ENCODE results near the gene ARHGEF37.

Gene ARHGEF37

DNA sequence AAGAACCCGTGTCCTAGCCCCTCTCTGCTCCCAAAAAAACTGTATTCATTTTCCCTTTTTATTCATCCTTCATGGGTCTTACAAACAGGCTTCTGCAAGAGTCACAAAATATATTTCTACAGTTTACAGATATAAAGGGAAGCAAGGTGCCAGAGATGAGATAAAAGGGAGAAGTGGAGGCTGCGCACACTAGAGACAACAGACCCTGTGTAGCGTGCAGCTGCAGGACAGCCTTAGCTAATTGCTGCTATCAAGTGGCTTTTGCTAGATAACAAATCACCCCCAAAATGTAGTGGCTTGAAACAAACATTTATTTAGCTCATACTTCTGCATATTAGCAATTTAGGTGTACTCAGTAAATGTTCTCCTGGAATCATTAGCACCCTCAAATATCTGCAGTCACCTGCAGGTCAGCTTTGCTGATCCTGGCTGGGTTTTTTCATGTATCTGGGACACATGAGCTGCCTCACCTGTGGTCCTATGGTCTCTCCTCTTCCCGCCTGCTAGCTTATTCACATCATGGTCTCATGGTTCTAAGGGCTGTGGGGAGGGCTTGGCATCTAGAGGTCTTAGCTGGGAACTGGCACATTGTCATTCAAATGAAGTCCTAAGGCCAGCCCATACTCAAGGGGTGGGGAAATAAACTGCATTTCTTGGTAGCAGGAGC, 29.4 kb downstream of the ARHGEF37 start:
- Histone ChIP-seq H3K9me3 (ENCODE audit: control insufficient read depth in 1 of 2, low read length in 2 of 2) (peaks cover 0 to 4% of the 10 kb centered on the region in 2 donors), H3K4me1 (ENCODE audit: control insufficient read depth in 1 of 2, insufficient read depth in 2 of 2, low read length in 2 of 2) (peaks cover 31 to 40% of the 10 kb centered on the region in 2 donors), H3K27me3 (ENCODE audit: control insufficient read depth in 1 of 2, insufficient read depth in 2 of 2, low read length in 2 of 2) (no peaks in the 10 kb centered on the region), H3K27ac (ENCODE audit: low read depth, low read length) (no peak overlapping the region), H3K4me3 (ENCODE audit: low read depth in 1 of 2, low read length in 2 of 2) (peak overlapping the region in 1 of 2 donors; percentile 42), H3K36me3 (ENCODE audit: control insufficient read depth in 1 of 2, insufficient read depth in 2 of 2, low read length in 2 of 2) (peaks cover 16 to 17% of the 10 kb centered on the region in 2 donors), H3K9ac (ENCODE audit: low read depth in 1 of 2, low read length in 2 of 2) (peak overlapping the region in 1 of 2 donors; percentile 45)

DNA sequence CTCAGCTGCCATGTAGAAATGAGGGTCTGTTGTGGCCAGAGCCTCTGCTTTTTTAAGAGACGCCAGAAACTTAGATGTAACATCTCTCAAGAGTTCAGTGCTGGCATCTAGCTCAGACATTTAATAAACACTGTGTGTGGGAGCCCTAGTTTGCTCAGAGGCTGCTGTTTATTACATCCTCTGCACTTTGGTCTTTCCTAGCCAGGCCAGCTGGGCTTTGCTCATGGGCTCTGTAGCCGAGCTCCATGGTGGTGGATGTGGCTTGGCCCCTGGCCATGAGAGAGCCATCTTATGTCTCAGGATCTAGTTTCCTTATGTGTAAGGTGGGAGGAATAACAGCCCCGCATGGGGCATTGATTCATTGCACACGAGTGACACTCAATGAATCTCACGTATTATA, 30.0 kb downstream of the ARHGEF37 start:
- no peak overlapping the region for H3K27ac ChIP-seq (ENCODE audit: low read depth, low read length)
- peak overlapping the region in 1 of 2 donors; percentile 45 for H3K9ac ChIP-seq (ENCODE audit: low read depth in 1 of 2, low read length in 2 of 2)
- peaks cover 16 to 17% of the 10 kb centered on the region in 2 donors for H3K36me3 ChIP-seq (ENCODE audit: control insufficient read depth in 1 of 2, insufficient read depth in 2 of 2, low read length in 2 of 2)
- H3K4me3 ChIP-seq (ENCODE audit: low read depth in 1 of 2, low read length in 2 of 2), result peak overlapping the region in 1 of 2 donors; percentile 42
- H3K27me3 ChIP-seq (ENCODE audit: control insufficient read depth in 1 of 2, insufficient read depth in 2 of 2, low read length in 2 of 2), result no peaks in the 10 kb centered on the region
- peaks cover 0 to 4% of the 10 kb centered on the region in 2 donors for H3K9me3 ChIP-seq (ENCODE audit: control insufficient read depth in 1 of 2, low read length in 2 of 2)
- H3K4me1 ChIP-seq (ENCODE audit: control insufficient read depth in 1 of 2, insufficient read depth in 2 of 2, low read length in 2 of 2), result peaks cover 25 to 34% of the 10 kb centered on the region in 2 donors

- Histone ChIP-seq H3K9ac (ENCODE audit: low read depth in 1 of 2, low read length in 2 of 2) (no peak overlapping the region), H3K27ac (ENCODE audit: low read depth, low read length) (no peak overlapping the region), H3K4me1 (ENCODE audit: control insufficient read depth in 1 of 2, insufficient read depth in 2 of 2, low read length in 2 of 2) (peaks cover 30% of the 10 kb centered on the region in 2 donors), H3K9me3 (ENCODE audit: control insufficient read depth in 1 of 2, low read length in 2 of 2) (peaks cover 0 to 4% of the 10 kb centered on the region in 2 donors), H3K4me3 (ENCODE audit: low read depth in 1 of 2, low read length in 2 of 2) (no peak overlapping the region), H3K27me3 (ENCODE audit: control insufficient read depth in 1 of 2, insufficient read depth in 2 of 2, low read length in 2 of 2) (no peaks in the 10 kb centered on the region), H3K36me3 (ENCODE audit: control insufficient read depth in 1 of 2, insufficient read depth in 2 of 2, low read length in 2 of 2) (peaks cover 21 to 33% of the 10 kb centered on the region in 2 donors)
Measured at GRCh38 chr5:149614034-149614907, 33.0 kb downstream of the ARHGEF37 start.

- H3K36me3 ChIP-seq (ENCODE audit: control insufficient read depth in 1 of 2, insufficient read depth in 2 of 2, low read length in 2 of 2), result peaks cover 13 to 29% of the 10 kb centered on the region in 2 donors
- no peak overlapping the region for H3K4me3 ChIP-seq (ENCODE audit: low read depth in 1 of 2, low read length in 2 of 2)
- H3K27me3 ChIP-seq (ENCODE audit: control insufficient read depth in 1 of 2, insufficient read depth in 2 of 2, low read length in 2 of 2), result no peaks in the 10 kb centered on the region
- H3K9me3 ChIP-seq (ENCODE audit: control insufficient read depth in 1 of 2, low read length in 2 of 2), result no peaks in the 10 kb centered on the region
- H3K9ac ChIP-seq (ENCODE audit: low read depth in 1 of 2, low read length in 2 of 2), result no peak overlapping the region
- peaks cover 24 to 26% of the 10 kb centered on the region in 2 donors for H3K4me1 ChIP-seq (ENCODE audit: control insufficient read depth in 1 of 2, insufficient read depth in 2 of 2, low read length in 2 of 2)
- H3K27ac ChIP-seq (ENCODE audit: low read depth, low read length), result no peak overlapping the region
Measured at GRCh38 chr5:149615976-149616375, 34.7 kb downstream of the ARHGEF37 start.

- no peaks in the 10 kb centered on the region for H3K27me3 ChIP-seq (ENCODE audit: control insufficient read depth in 1 of 2, insufficient read depth in 2 of 2, low read length in 2 of 2)
- no peak overlapping the region for H3K9ac ChIP-seq (ENCODE audit: low read depth in 1 of 2, low read length in 2 of 2)
- no peak overlapping the region for H3K4me3 ChIP-seq (ENCODE audit: low read depth in 1 of 2, low read length in 2 of 2)
- no peaks in the 10 kb centered on the region for H3K9me3 ChIP-seq (ENCODE audit: control insufficient read depth in 1 of 2, low read length in 2 of 2)
- H3K4me1 ChIP-seq (ENCODE audit: control insufficient read depth in 1 of 2, insufficient read depth in 2 of 2, low read length in 2 of 2), result peaks cover 17 to 21% of the 10 kb centered on the region in 2 donors
- H3K36me3 ChIP-seq (ENCODE audit: control insufficient read depth in 1 of 2, insufficient read depth in 2 of 2, low read length in 2 of 2), result peaks cover 18 to 34% of the 10 kb centered on the region in 2 donors
- no peak overlapping the region for H3K27ac ChIP-seq (ENCODE audit: low read depth, low read length)
Measured at GRCh38 chr5:149616727-149617285, 35.5 kb downstream of the ARHGEF37 start.

DNA sequence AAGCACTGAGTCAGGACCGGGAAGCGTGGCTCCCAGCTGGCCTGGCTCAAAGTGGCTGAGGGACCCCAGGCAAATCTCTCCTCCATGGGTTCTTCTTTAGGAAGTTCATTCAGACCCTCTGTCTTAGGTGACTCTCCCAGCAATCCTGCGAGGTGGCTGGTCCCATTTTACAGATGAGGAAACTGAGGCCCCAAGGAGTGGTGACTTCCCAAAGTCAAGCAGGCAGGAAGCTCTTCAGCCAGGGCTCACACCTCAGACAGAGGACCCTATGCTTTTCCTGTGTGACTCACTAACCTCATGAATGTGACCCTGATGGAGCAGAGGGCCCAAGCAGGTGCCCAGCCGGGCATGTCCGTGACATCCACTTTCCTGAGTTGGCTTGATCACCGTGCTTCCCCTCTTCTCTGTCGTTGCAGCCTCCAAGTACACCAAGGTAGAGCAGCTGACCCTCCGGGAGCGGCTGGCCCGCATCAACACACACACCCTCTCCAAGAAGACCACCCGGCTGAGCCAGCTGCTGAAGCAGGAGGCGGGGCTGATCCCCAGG, 36.5 kb downstream of the ARHGEF37 start:
- Histone ChIP-seq H3K27me3 (ENCODE audit: control insufficient read depth in 1 of 2, insufficient read depth in 2 of 2, low read length in 2 of 2) (no peaks in the 10 kb centered on the region), H3K9me3 (ENCODE audit: control insufficient read depth in 1 of 2, low read length in 2 of 2) (no peaks in the 10 kb centered on the region), H3K9ac (ENCODE audit: low read depth in 1 of 2, low read length in 2 of 2) (no peak overlapping the region), H3K4me3 (ENCODE audit: low read depth in 1 of 2, low read length in 2 of 2) (no peak overlapping the region), H3K36me3 (ENCODE audit: control insufficient read depth in 1 of 2, insufficient read depth in 2 of 2, low read length in 2 of 2) (peaks cover 18 to 39% of the 10 kb centered on the region in 2 donors), H3K27ac (ENCODE audit: low read depth, low read length) (no peak overlapping the region), H3K4me1 (ENCODE audit: control insufficient read depth in 1 of 2, insufficient read depth in 2 of 2, low read length in 2 of 2) (peaks cover 10 to 23% of the 10 kb centered on the region in 2 donors)

DNA sequence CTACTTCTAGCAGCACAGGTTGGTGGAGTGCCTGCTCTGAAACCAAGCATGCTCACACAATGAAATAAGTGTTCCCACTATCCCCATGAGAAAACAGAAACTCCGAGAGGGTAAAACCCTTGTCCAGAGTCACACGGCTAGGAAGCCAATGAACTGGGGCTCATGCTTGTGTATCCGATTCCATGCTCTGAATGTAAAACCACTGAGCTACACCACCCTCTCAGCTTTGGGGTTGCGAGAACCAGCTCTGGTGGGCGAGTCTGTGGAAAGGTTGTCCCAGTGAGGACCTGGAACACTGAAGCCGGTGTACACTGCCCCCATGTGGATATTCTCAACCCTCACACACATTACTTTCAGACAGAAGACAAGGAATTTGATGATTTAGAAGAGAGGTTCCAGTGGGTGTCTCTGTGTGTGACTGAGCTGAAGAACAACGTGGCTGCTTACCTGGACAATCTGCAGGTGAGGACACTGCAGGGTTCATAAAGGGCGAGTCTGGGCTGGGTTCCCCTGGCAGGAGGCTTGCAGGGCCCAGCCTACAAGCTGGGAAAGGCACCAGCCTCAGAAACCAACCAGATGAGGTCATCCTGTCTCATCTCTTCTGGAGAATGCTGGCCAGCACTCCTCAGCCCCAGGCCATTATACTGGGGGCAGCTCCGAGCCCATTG, 37.4 kb downstream of the ARHGEF37 start:
- Histone ChIP-seq H3K27ac (ENCODE audit: low read depth, low read length) (no peak overlapping the region), H3K27me3 (ENCODE audit: control insufficient read depth in 1 of 2, insufficient read depth in 2 of 2, low read length in 2 of 2) (no peaks in the 10 kb centered on the region), H3K4me3 (ENCODE audit: low read depth in 1 of 2, low read length in 2 of 2) (no peak overlapping the region), H3K9me3 (ENCODE audit: control insufficient read depth in 1 of 2, low read length in 2 of 2) (no peaks in the 10 kb centered on the region), H3K9ac (ENCODE audit: low read depth in 1 of 2, low read length in 2 of 2) (no peak overlapping the region), H3K36me3 (ENCODE audit: control insufficient read depth in 1 of 2, insufficient read depth in 2 of 2, low read length in 2 of 2) (peaks cover 18 to 46% of the 10 kb centered on the region in 2 donors), H3K4me1 (ENCODE audit: control insufficient read depth in 1 of 2, insufficient read depth in 2 of 2, low read length in 2 of 2) (peaks cover 8 to 24% of the 10 kb centered on the region in 2 donors)

- no peaks in the 10 kb centered on the region for H3K9me3 ChIP-seq (ENCODE audit: control insufficient read depth in 1 of 2, low read length in 2 of 2)
- H3K4me3 ChIP-seq (ENCODE audit: low read depth in 1 of 2, low read length in 2 of 2), result no peak overlapping the region
- no peak overlapping the region for H3K9ac ChIP-seq (ENCODE audit: low read depth in 1 of 2, low read length in 2 of 2)
- H3K4me1 ChIP-seq (ENCODE audit: control insufficient read depth in 1 of 2, insufficient read depth in 2 of 2, low read length in 2 of 2), result peaks cover 8 to 24% of the 10 kb centered on the region in 2 donors
- no peaks in the 10 kb centered on the region for H3K27me3 ChIP-seq (ENCODE audit: control insufficient read depth in 1 of 2, insufficient read depth in 2 of 2, low read length in 2 of 2)
- peaks cover 15 to 52% of the 10 kb centered on the region in 2 donors for H3K36me3 ChIP-seq (ENCODE audit: control insufficient read depth in 1 of 2, insufficient read depth in 2 of 2, low read length in 2 of 2)
- H3K27ac ChIP-seq (ENCODE audit: low read depth, low read length), result no peak overlapping the region
Measured at GRCh38 chr5:149621415-149622098, 40.3 kb downstream of the ARHGEF37 start.

GRCh38 chr5:149622466-149622865, 41.2 kb downstream of the ARHGEF37 start:
- Histone ChIP-seq H3K4me1 (ENCODE audit: control insufficient read depth in 1 of 2, insufficient read depth in 2 of 2, low read length in 2 of 2) (peaks cover 15 to 24% of the 10 kb centered on the region in 2 donors), H3K9me3 (ENCODE audit: control insufficient read depth in 1 of 2, low read length in 2 of 2) (no peaks in the 10 kb centered on the region), H3K36me3 (ENCODE audit: control insufficient read depth in 1 of 2, insufficient read depth in 2 of 2, low read length in 2 of 2) (peaks cover 9 to 49% of the 10 kb centered on the region in 2 donors), H3K9ac (ENCODE audit: low read depth in 1 of 2, low read length in 2 of 2) (no peak overlapping the region), H3K27ac (ENCODE audit: low read depth, low read length) (no peak overlapping the region), H3K27me3 (ENCODE audit: control insufficient read depth in 1 of 2, insufficient read depth in 2 of 2, low read length in 2 of 2) (no peaks in the 10 kb centered on the region), H3K4me3 (ENCODE audit: low read depth in 1 of 2, low read length in 2 of 2) (no peak overlapping the region)
